ENCODE results near the gene C1orf141. TPM values are rescaled to one million over a fixed set of nuclear protein-coding genes. Genes with fewer than 3 reads are reported as not detected.

Gene C1orf141
- total and polyA plus RNA-seq, 9 of the 15 experiments (the other 6 are each of a cell fraction or from before 2014, with no cell fraction given): not detected

DNA sequence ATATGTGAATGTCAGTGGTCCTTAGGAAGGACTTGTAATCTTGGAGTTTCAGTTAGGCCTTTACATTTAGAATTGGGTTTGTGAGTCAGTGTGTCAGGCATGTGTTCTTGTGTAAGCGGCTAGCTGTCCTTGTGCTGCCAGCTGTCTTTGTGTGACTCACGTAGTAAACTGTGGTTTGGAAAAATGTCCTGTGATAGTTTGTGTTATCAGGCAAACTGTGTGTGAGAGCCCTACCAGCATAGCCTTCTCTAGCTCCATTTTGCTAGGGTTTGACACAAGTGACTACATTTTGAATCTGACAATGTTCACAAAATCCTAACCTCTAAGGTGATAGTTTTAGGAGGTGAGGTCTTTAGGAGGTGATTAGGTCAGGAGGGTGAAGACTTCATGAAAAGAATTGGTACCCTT lies 74.0 kb downstream of the C1orf141 start (continued):
- TF ChIP-seq, protein P1, sequence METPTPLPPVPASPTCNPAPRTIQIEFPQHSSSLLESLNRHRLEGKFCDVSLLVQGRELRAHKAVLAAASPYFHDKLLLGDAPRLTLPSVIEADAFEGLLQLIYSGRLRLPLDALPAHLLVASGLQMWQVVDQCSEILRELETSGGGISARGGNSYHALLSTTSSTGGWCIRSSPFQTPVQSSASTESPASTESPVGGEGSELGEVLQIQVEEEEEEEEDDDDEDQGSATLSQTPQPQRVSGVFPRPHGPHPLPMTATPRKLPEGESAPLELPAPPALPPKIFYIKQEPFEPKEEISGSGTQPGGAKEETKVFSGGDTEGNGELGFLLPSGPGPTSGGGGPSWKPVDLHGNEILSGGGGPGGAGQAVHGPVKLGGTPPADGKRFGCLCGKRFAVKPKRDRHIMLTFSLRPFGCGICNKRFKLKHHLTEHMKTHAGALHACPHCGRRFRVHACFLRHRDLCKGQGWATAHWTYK (CRISPR knock-in tag; IDR thresholded peaks at IDR 0.05): peak; percentile 88
- peak; percentile 90 for TF ChIP-seq ZNF592 (IDR thresholded peaks at IDR 0.05)
- TF ChIP-seq, protein P2, sequence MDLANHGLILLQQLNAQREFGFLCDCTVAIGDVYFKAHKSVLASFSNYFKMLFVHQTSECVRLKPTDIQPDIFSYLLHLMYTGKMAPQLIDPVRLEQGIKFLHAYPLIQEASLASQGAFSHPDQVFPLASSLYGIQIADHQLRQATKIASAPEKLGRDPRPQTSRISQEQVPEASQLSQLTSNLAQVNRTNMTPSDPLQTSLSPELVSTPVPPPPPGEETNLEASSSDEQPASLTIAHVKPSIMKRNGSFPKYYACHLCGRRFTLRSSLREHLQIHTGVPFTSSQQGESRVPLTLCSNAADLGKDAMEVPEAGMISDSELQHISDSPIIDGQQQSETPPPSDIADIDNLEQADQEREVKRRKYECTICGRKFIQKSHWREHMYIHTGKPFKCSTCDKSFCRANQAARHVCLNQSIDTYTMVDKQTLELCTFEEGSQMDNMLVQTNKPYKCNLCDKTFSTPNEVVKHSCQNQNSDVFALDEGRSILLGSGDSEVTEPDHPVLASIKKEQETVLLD (IDR thresholded peaks at IDR 0.05): no peak
- TF ChIP-seq ARID1B (IDR thresholded peaks at IDR 0.05): peak; percentile 35
- peak; percentile 90 for TF ChIP-seq ZNF445 (CRISPR knock-in tag; IDR thresholded peaks at IDR 0.05; ENCODE audit: low read depth)
- no peak for TF ChIP-seq ZNF121 (CRISPR knock-in tag; conservative IDR thresholded peaks at IDR 0.05)
- TF ChIP-seq NR4A1 (CRISPR knock-in tag; IDR thresholded peaks at IDR 0.05): peak; percentile 46; the same call in 1 of the 2 replicates
- TF ChIP-seq NR4A1 (tag; IDR thresholded peaks at IDR 0.05): peak; percentile 88; the same call in 1 of the 2 replicates
- peak; percentile 81 for TF ChIP-seq ZNF644 (tag; IDR thresholded peaks at IDR 0.05; ENCODE audit: low read depth)
- TF ChIP-seq CEBPB (tag; IDR thresholded peaks at IDR 0.05): no peak
- TF ChIP-seq SETDB1 (IDR thresholded peaks at IDR 0.05; ENCODE audit: low read length): no peak
- TF ChIP-seq ELF2 (CRISPR knock-in tag; IDR thresholded peaks at IDR 0.05): no peak
- peak; percentile 29; the same call in 1 of the 2 replicates for TF ChIP-seq TCF15 (CRISPR knock-in tag; IDR thresholded peaks at IDR 0.05)
- TF ChIP-seq MECOM (CRISPR knock-in tag; IDR thresholded peaks at IDR 0.05): 0 out of 2 replicates have a peak, but pooled peaks have one; percentile 5
- peak; percentile 84 for TF ChIP-seq ILK (tag; IDR thresholded peaks at IDR 0.05; ENCODE audit: borderline replicate concordance, low read depth)
- TF ChIP-seq ZBTB34 (CRISPR knock-in tag; IDR thresholded peaks at IDR 0.05): peak; percentile 87
- peak; percentile 93 for TF ChIP-seq KLF6 (CRISPR knock-in tag; IDR thresholded peaks at IDR 0.05; ENCODE audit: borderline replicate concordance)
- peak; percentile 60; the same call in 1 of the 2 replicates for TF ChIP-seq DDX20 (tag; IDR thresholded peaks at IDR 0.05; ENCODE audit: low read depth)
